Spinal cord (tissue), 10 donors: ENCODE results near the gene CYSTM1. TPM values are rescaled to one million over a fixed set of nuclear protein-coding genes. Genes with fewer than 3 reads are reported as not detected.
A peak's percentile ranks its signal among the peaks of the same experiment; 100 is the strongest.

Experiments
- DNase-seq, 6 donors: peaks; one replicate each; pipeline versions ENCODE4 v3.0.0 to v3.0.0-alpha.2; 2013 to 2015; ENCODE audit warnings: low spot score in 6 of 6, low read depth in 4 of 6
- H3K27ac ChIP-seq: one replicate; pipeline ENCODE4 v1.5.1; 2013; ENCODE audit warnings: low read depth, low read length, control low read depth
- H3K27me3 ChIP-seq: one replicate; pipeline ENCODE4 v1.6.1; 2013; ENCODE audit warnings: low read length; ENCODE audit not compliant: control insufficient read depth, insufficient read depth
- H3K36me3 ChIP-seq: one replicate; pipeline ENCODE4 v1.6.1; 2013; ENCODE audit warnings: low read length; ENCODE audit not compliant: control insufficient read depth, insufficient read depth
- H3K4me1 ChIP-seq: one replicate; pipeline ENCODE4 v1.6.1; 2013; ENCODE audit warnings: low read length; ENCODE audit not compliant: control insufficient read depth, insufficient read depth
- H3K4me3 ChIP-seq: one replicate; pipeline ENCODE4 v1.5.1; 2013; ENCODE audit warnings: low read depth, low read length, control low read depth
- H3K9me3 ChIP-seq: one replicate; pipeline ENCODE4 v1.6.1; 2013; ENCODE audit warnings: low read length; ENCODE audit not compliant: control insufficient read depth, insufficient read depth
- WGBS: methylation state at CpG from one replicate; pipeline ENCODE4 v1.1.5; 2013; ENCODE audit warnings: missing lambda C conversion rate; ENCODE audit not compliant: insufficient coverage; 5-methylcytosine and 5-hydroxymethylcytosine counted together
- polyA plus RNA-seq, 2 donors: library from polyadenylated mRNA; unstranded; fragments of 120-200 nt; gene quantifications; one replicate each; pipeline ENCODE4 v1.2.1, GENCODE V29; 2013; ENCODE audit not compliant: insufficient read length in 2 of 2
- total RNA-seq, 2 donors: library from RNA; depleted of rRNA in 1 of 2; stranded (reverse); fragments of 120-200 nt in 1 of 2; fragments of >200 nt in 1 of 2; gene quantifications; one replicate each; pipeline versions ENCODE4 v1.2.3 to v1.2.4, GENCODE V29; 2013 to 2014
- donor health status: healthy.

Gene CYSTM1
- total and polyA plus RNA-seq, 4 donors: 12.7 to 42.0 (median 26.2) TPM

DNA sequence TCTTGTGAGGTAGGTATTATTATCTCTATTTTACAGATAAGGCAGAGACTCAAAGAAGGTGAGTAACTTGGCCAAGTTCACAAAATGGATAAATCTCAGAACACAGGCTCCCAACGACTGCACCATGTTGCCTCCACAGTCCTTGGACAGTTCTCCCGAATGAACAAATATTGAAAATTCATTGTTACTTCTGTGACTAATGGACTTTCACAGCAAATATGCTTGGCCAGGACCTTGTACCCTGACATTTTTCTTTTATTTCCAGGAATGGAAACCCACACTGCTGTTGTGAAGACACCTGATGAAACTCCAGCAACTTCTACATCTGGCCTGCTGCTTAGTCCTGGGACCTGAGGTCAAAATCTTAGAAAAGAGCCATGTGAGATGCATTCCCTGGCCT lies 2.5 kb upstream of the CYSTM1 start:
- WGBS: 100% methylated on average over 1 of the region's 2 CpGs
- Histone ChIP-seq H3K36me3 (no peaks in the 10 kb centered on the region), H3K9me3 (no peaks in the 10 kb centered on the region), H3K4me1 (peaks cover 16% of the 10 kb centered on the region), H3K27me3 (no peaks in the 10 kb centered on the region), H3K27ac (no peak overlapping the region), H3K4me3 (no peak overlapping the region)
- no peak for DNase-seq

DNA sequence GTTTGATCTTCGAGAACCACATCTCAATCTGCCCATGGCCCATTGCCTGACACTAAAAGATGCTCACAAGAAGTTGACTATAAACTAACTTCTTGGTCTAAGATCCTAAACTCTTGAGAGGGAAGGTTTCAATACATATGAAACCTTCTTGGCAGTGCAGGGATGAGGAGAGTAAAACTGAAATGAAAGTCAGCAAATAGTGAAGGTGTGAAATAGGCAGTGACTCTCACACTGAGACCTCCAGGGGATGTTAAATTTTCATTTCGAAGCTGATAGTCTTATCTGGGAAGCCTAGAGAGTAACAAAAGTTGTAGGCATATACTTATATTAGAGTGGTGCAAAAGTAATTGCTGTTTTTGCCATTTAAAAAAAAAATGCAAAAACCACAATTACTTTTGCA lies 974 bp upstream of the CYSTM1 start:
- Histone ChIP-seq H3K36me3 (no peaks in the 10 kb centered on the region), H3K27ac (peak overlapping the region; percentile 84), H3K9me3 (no peaks in the 10 kb centered on the region), H3K4me3 (no peak overlapping the region), H3K4me1 (peaks cover 16% of the 10 kb centered on the region), H3K27me3 (no peaks in the 10 kb centered on the region)
- WGBS: no CpG with 5 or more reads among the region's 2 CpGs
- no peak for DNase-seq

DNA sequence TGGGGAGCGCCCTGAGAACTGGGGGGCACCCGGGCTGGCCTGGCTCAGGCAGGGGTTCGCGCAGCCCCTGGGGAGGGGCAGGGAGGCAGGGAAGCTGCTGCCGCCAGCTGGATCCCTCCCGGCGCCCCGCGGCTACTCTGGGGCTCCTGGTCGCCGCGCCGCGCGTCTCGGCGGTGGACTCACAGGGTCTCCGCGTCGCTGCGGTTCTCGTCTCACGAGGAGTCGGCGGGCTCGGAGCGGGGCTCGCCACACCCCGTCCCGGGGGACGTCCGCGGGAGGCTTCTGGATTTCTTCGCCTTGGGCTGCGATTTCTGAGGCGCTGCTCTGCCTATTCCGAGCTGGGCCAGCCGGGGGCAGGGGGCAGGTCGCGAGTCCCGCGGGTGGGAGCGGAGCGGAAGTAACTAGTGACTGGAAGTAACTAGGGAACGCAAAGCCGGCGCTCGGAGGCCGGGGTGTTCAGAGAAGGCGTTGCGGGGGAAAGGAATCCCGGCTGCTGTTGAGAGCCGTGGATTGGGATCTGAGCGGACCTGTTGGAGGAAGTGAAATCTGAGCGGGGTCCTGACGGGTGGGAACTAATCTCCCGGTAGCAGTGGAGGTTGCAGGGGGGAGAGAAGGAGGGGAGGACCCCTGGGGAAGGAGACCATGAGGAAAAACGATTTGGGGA lies 511 bp downstream of the CYSTM1 start:
- no peaks in the 10 kb centered on the region for H3K27me3 ChIP-seq
- peak in 4 of 6 donors; percentile 20 to 76 (median 46) for DNase-seq
- H3K4me3 ChIP-seq: peak overlapping the region; percentile 87
- peaks cover 16% of the 10 kb centered on the region for H3K4me1 ChIP-seq
- under 1% methylated on average over 58 of the region's 58 CpGs for WGBS
- no peaks in the 10 kb centered on the region for H3K9me3 ChIP-seq
- H3K36me3 ChIP-seq: no peaks in the 10 kb centered on the region
- H3K27ac ChIP-seq: peak overlapping the region; percentile 84

DNA sequence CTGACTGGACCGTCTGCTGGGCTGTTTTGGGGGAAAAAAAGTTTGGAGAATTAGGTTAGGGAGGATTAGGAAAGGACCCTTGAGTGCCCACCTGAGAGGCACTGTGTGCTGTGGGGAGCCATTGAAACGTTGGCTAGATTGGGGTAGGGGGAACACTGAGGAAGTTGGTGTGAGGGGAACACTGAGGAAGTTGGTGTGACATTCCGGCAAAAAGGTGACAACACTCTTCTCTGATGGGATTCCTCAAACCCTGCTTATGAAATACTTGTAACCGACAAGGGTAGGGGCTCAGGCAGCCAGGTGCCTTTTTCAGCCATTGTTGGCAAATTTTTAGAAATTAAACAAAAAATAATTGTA lies 1.0 kb downstream of the CYSTM1 start:
- no peaks in the 10 kb centered on the region for H3K36me3 ChIP-seq
- no peaks in the 10 kb centered on the region for H3K27me3 ChIP-seq
- peak overlapping the region; percentile 87 for H3K4me3 ChIP-seq
- no peak for DNase-seq
- H3K9me3 ChIP-seq: no peaks in the 10 kb centered on the region
- peak overlapping the region; percentile 84 for H3K27ac ChIP-seq
- 0% methylated on average over 2 of the region's 4 CpGs for WGBS
- H3K4me1 ChIP-seq: peaks cover 16% of the 10 kb centered on the region

DNA sequence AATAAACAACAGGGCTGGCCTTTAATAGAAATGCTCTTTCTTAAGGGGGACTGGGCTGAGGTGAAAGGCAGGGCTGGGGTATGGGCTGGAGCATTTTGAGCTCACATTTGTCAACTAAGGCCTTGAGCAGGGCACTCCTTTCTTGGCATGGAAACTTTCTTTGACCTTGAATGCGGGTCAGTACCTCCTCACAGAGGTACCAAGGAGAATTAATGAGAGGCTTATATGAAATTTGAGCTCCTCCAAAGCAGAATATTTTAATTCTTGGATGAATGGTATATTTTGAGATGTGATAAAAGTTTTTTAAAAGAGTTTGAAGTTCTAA lies 3.1 kb downstream of the CYSTM1 start:
- H3K4me1 ChIP-seq: peaks cover 21% of the 10 kb centered on the region
- no peaks in the 10 kb centered on the region for H3K27me3 ChIP-seq
- H3K36me3 ChIP-seq: no peaks in the 10 kb centered on the region
- no peak overlapping the region for H3K4me3 ChIP-seq
- H3K27ac ChIP-seq: no peak overlapping the region
- DNase-seq: no peak
- no CpG with 5 or more reads among the region's 1 CpG for WGBS
- no peaks in the 10 kb centered on the region for H3K9me3 ChIP-seq

DNA sequence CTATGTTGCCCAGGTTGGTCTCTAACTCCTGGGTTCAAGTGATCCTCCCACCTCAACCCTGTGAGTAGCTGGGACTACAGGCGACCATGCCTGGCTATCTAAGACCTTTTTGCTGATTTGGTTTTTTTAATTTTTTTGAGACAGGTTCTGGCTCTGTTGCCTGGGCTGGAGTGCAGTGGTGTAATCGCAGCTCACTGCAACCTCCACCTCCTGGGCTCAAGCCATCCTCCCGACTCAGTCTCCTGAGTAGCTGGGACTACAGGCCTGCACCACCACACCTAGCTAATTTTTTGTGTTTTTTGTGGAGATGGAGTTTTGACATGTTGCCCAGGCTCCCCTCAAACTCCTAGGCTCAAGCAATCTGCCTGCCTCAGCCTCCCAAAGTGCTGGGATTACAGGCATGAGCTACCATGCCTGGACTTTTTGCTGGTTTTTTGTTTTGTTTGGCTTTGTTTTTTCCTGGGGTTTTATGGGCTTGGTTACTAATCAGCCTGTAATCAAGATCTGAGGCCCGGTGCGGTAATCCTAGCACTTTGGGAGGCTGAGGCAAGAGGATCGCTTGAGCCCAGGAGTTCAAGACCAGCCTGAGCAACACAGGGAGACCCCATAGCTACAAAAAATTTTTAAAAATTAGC lies 3.6 kb downstream of the CYSTM1 start:
- no peak overlapping the region for H3K4me3 ChIP-seq
- H3K36me3 ChIP-seq: no peaks in the 10 kb centered on the region
- no peak for DNase-seq
- peaks cover 21% of the 10 kb centered on the region for H3K4me1 ChIP-seq
- no peaks in the 10 kb centered on the region for H3K9me3 ChIP-seq
- no peak overlapping the region for H3K27ac ChIP-seq
- no peaks in the 10 kb centered on the region for H3K27me3 ChIP-seq
- 58% methylated on average over 3 of the region's 6 CpGs for WGBS

DNA sequence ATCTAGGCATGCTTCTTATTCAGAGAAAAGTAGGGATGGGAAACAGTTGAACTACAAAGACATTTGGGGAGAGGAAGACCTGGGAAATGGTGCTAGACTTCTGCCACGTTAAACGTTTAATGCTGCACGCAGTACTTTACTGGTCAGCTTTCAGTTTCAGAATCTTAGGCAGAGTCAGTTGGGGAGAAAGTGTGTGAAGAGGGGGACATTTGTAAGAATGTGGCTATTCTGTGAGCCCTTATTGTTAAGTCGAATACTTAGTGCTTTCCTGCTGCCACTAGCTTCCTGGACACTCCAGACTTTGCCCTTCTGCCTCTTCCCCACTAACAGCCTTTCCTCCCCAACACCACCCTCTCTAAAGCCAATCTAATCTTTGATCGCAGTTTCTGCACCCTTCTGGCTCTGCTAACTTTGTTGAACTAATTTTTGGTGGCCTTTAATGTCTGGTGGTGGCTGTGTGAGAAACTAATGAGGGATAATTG lies 6.1 kb downstream of the CYSTM1 start:
- no peak overlapping the region for H3K4me3 ChIP-seq
- H3K27me3 ChIP-seq: no peaks in the 10 kb centered on the region
- WGBS: 82% methylated on average over 3 of the region's 5 CpGs
- no peak for DNase-seq
- H3K36me3 ChIP-seq: no peaks in the 10 kb centered on the region
- no peaks in the 10 kb centered on the region for H3K9me3 ChIP-seq
- peaks cover 9% of the 10 kb centered on the region for H3K4me1 ChIP-seq
- H3K27ac ChIP-seq: no peak overlapping the region

DNA sequence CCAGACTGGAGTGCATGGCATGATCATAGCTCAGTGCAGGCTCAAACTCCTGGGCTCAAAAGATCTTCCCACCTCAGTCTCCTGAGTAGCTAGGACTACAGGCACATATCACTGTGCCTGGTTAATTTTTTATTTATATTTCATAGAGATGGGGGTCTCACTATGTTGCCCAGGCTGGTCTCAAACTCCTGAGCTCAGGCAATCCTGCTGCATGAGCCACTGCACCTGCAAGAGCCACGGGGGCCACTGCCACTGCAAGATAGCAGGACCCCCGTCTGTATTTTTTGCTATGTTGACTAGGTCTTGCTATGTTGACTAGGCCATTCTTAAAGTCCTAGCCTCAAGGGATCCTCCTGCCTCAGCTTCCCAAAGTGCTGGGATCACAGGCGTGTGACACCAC lies 6.5 kb downstream of the CYSTM1 start:
- no peak for DNase-seq
- Histone ChIP-seq H3K4me1 (peaks cover 6% of the 10 kb centered on the region), H3K9me3 (no peaks in the 10 kb centered on the region), H3K36me3 (no peaks in the 10 kb centered on the region), H3K27ac (no peak overlapping the region), H3K4me3 (no peak overlapping the region), H3K27me3 (no peaks in the 10 kb centered on the region)
- WGBS: 93% methylated on average over 2 of the region's 3 CpGs

DNA sequence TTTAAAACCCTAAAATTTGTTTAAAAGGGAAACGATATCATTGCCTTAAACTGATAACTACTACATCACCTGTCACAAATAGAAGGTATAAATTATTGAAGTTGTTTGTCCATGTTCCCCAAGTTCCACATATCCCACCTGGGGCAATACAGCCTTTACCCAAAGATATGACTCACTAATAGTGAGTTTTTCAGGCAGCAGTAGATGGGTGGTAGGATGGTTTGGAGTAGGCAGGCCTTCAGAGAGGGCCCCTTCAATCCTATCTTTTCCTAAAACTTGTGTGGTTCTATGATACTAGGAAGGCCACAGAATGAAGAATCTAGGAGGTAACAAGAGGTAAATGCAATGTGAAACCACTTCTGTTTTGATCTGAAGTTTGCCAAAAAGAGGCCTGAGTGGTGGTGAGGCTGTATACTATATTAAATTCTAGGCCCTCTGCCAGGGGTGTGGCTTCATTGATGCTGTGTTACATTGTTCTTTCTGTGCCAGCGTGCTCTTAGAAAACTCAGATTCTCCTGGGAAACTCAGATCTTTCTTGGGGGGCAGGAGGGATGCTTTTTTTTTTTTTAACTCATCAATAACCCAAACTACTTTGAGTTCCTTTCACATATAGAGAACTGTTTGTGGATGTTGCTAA lies 7.2 kb downstream of the CYSTM1 start:
- no peak overlapping the region for H3K27ac ChIP-seq
- no peaks in the 10 kb centered on the region for H3K36me3 ChIP-seq
- peaks cover 5% of the 10 kb centered on the region for H3K4me1 ChIP-seq
- no peaks in the 10 kb centered on the region for H3K27me3 ChIP-seq
- no CpG with 5 or more reads among the region's 2 CpGs for WGBS
- no peak overlapping the region for H3K4me3 ChIP-seq
- no peak for DNase-seq
- H3K9me3 ChIP-seq: no peaks in the 10 kb centered on the region
